HG02798 (cell line): ENCODE results near the gene HAUS5.
"Not testable (repeated sequence)": the region's sequence is repeated elsewhere in the genome, so short reads cannot be mapped to it uniquely, and the experiment has no call there.

ENCODE experiments used
- ATAC-seq: cut with Tn5 transposase; IDR thresholded peaks from one replicate; pipeline ENCODE4 v1.9.1; 2021; ENCODE audit warnings: mild to moderate bottlenecking; ENCODE audit not compliant: unreplicated experiment, poor library complexity

HAUS5 gene

GRCh38 chr19:35641515-35642151, 29.1 kb downstream of the HAUS5 start, which contains the start of gene ETV2:
Gene ETV2, plus strand, starts transcription at chr19:35641745. Its CDS starts 716 bp downstream, at chr19:35642461.
- no peak for ATAC-seq

- ATAC-seq = no peak
Observed at GRCh38 chr19:35642312-35642711, 29.8 kb downstream of the HAUS5 start.

- ATAC-seq = no peak
Observed at GRCh38 chr19:35642798-35643254, 30.3 kb downstream of the HAUS5 start.

GRCh38 chr19:35643255-35644205, 31.0 kb downstream of the HAUS5 start:
- ATAC-seq = peak; percentile 45

- peak; percentile 79 for ATAC-seq
Observed at GRCh38 chr19:35644206-35644986, 31.9 kb downstream of the HAUS5 start.

GRCh38 chr19:35644987-35645679, 32.6 kb downstream of the HAUS5 start:
- no peak for ATAC-seq

- no peak for ATAC-seq
Observed at GRCh38 chr19:35645680-35646511, 33.4 kb downstream of the HAUS5 start.

- ATAC-seq = peak; percentile 61
Observed at GRCh38 chr19:35648017-35648961, 35.8 kb downstream of the HAUS5 start, which contains the start of gene COX6B1. Gene COX6B1, plus strand, starts transcription at chr19:35648323. Its CDS starts 2,921 bp downstream, at chr19:35651244.

- no peak for ATAC-seq
Observed at GRCh38 chr19:35650581-35650980, 38.0 kb downstream of the HAUS5 start.

GRCh38 chr19:35654828-35655227, 42.3 kb downstream of the HAUS5 start:
- ATAC-seq = not testable (repeated sequence)

GRCh38 chr19:35655600-35655999, 43.1 kb downstream of the HAUS5 start:
- ATAC-seq = no peak

- ATAC-seq = no peak
Observed at GRCh38 chr19:35656700-35657099, 44.2 kb downstream of the HAUS5 start.

- no peak for ATAC-seq
Observed at GRCh38 chr19:35657904-35658700, 45.6 kb downstream of the HAUS5 start.

GRCh38 chr19:35661995-35662340, 49.4 kb downstream of the HAUS5 start:
- no peak for ATAC-seq

GRCh38 chr19:35663981-35664380, 51.4 kb downstream of the HAUS5 start:
- ATAC-seq = no peak

- no peak for ATAC-seq
Observed at GRCh38 chr19:35665157-35665556, 52.6 kb downstream of the HAUS5 start.

- no peak for ATAC-seq
Observed at GRCh38 chr19:35665604-35666003, 53.1 kb downstream of the HAUS5 start.
